Loucy (cell line): ENCODE data around the gene SKIC2.

ENCODE experiments used
- H2AFZ ChIP-seq: fragments of 200-600 bp; sonication (generic); 2 replicates; pipeline ENCODE4 v1.6.0; 2016; ENCODE audit warnings: antibody characterized with exemption, mild to moderate bottlenecking, low read length, moderate library complexity
- H3F3A ChIP-seq: fragments of 200-600 bp; 2 replicates; pipeline ENCODE4 v1.6.0; 2016; ENCODE audit warnings: antibody characterized with exemption, low read depth, mild to moderate bottlenecking
- H3K27me3 ChIP-seq: fragments of 200-600 bp; sonication (generic); 2 replicates; pipeline ENCODE4 v1.6.1; 2014; ENCODE audit warnings: low read length, mild to moderate bottlenecking; ENCODE audit not compliant: insufficient read depth, poor library complexity, severe bottlenecking
- H3K36me3 ChIP-seq: fragments of 200-600 bp; sonication (generic); 2 replicates; pipeline ENCODE4 v1.6.1; 2016; ENCODE audit warnings: low read length; ENCODE audit not compliant: insufficient read depth
- H3K4me1 ChIP-seq: fragments of 200-600 bp; sonication (generic); 2 replicates; pipeline ENCODE4 v1.5.1; 2014; ENCODE audit warnings: low read length, mild to moderate bottlenecking; ENCODE audit not compliant: insufficient read depth, poor library complexity, severe bottlenecking
- H3K4me2 ChIP-seq: fragments of 200-600 bp; sonication (generic); 2 replicates; pipeline ENCODE4 v1.6.0; 2014; ENCODE audit warnings: antibody characterized with exemption, low read length, low read depth, mild to moderate bottlenecking; ENCODE audit not compliant: poor library complexity, severe bottlenecking
- H3K4me3 ChIP-seq: fragments of 200-600 bp; sonication (generic); 2 replicates; pipeline ENCODE4 v1.5.1; 2014; ENCODE audit warnings: low read length, mild to moderate bottlenecking, mixed read lengths; ENCODE audit not compliant: poor library complexity, severe bottlenecking
- H3K79me2 ChIP-seq: fragments of 200-600 bp; sonication (generic); 2 replicates; pipeline ENCODE4 v1.6.1; 2014; ENCODE audit warnings: low read length; ENCODE audit not compliant: insufficient read depth
- H3K9ac ChIP-seq: fragments of 200-600 bp; sonication (generic); 2 replicates; pipeline ENCODE4 v1.6.0; 2014; ENCODE audit warnings: mild to moderate bottlenecking, low read depth, low read length, moderate library complexity; ENCODE audit not compliant: poor library complexity, severe bottlenecking
- H3K9me2 ChIP-seq: fragments of 200-600 bp; sonication (generic); replicated peaks from 2 replicates; pipeline ENCODE4 v1.6.1; 2016; ENCODE audit warnings: low read depth, low read length, mixed read lengths
- H3K9me3 ChIP-seq: fragments of 200-600 bp; sonication (generic); 2 replicates; pipeline ENCODE4 v1.6.1; 2014; ENCODE audit warnings: mild to moderate bottlenecking, antibody characterized with exemption, low read length, low read depth; ENCODE audit not compliant: insufficient read depth
- H4K20me1 ChIP-seq: fragments of 200-600 bp; sonication (generic); 2 replicates; pipeline ENCODE4 v1.6.0; 2014; ENCODE audit warnings: antibody characterized with exemption, low read length, mild to moderate bottlenecking; ENCODE audit not compliant: insufficient read depth, poor library complexity, severe bottlenecking
- CTCF ChIP-seq: fragments of 200-600 bp; sonication (generic); conservative IDR thresholded peaks from 2 replicates; pipeline ENCODE4 v1.5.1; 2014; ENCODE audit warnings: mild to moderate bottlenecking, antibody characterized with exemption, low read length
- EZH2phosphoT487 ChIP-seq: fragments of 200-600 bp; IDR thresholded peaks from 2 replicates; pipeline ENCODE4 v1.6.1; 2018; ENCODE audit warnings: antibody characterized with exemption, mild to moderate bottlenecking, moderate library complexity, borderline replicate concordance

SKIC2 gene

GRCh38 chr6:31949926-31950548 is 8.9 kb upstream of the SKIC2 start:
- peaks cover 28% of the 10 kb centered on the region; the same call in 1 of the 2 replicates for H3K36me3 ChIP-seq
- H3K4me1 ChIP-seq = no peaks in the 10 kb centered on the region
- H3K4me2 ChIP-seq = no peak overlapping the region
- H3K27me3 ChIP-seq = no peaks in the 10 kb centered on the region
- no peak overlapping the region for H2AFZ ChIP-seq
- H3K9ac ChIP-seq = no peak overlapping the region
- no peaks in the 10 kb centered on the region for H3K79me2 ChIP-seq
- H3K9me3 ChIP-seq = no peaks in the 10 kb centered on the region
- H3F3A ChIP-seq = no peaks in the 10 kb centered on the region
- no peaks in the 10 kb centered on the region for H4K20me1 ChIP-seq
- H3K4me3 ChIP-seq = no peak overlapping the region
- no peak for TF ChIP-seq CTCF
- no peak for TF ChIP-seq EZH2phosphoT487
- no peaks in the 10 kb centered on the region for H3K9me2 ChIP-seq

- H3K9me3 ChIP-seq = no peaks in the 10 kb centered on the region
- no peak overlapping the region for H3K4me3 ChIP-seq
- no peaks in the 10 kb centered on the region for H3K9me2 ChIP-seq
- peaks cover 33% of the 10 kb centered on the region; the same call in 1 of the 2 replicates for H3K36me3 ChIP-seq
- H3K9ac ChIP-seq = no peak overlapping the region
- H3K79me2 ChIP-seq = peaks cover 10% of the 10 kb centered on the region; the same call in 1 of the 2 replicates
- no peaks in the 10 kb centered on the region for H4K20me1 ChIP-seq
- no peak overlapping the region for H3K4me2 ChIP-seq
- TF ChIP-seq CTCF (peak; percentile 93), EZH2phosphoT487 (no peak)
- no peaks in the 10 kb centered on the region for H3F3A ChIP-seq
- H3K27me3 ChIP-seq = no peaks in the 10 kb centered on the region
- H3K4me1 ChIP-seq = peaks cover under 1% of the 10 kb centered on the region
- H2AFZ ChIP-seq = no peak overlapping the region
Measured at GRCh38 chr6:31952140-31952805, 6.7 kb upstream of the SKIC2 start.

GRCh38 chr6:31952890-31953289 is 6.1 kb upstream of the SKIC2 start:
- Histone ChIP-seq H3K9me3 (no peaks in the 10 kb centered on the region), H3F3A (no peaks in the 10 kb centered on the region), H3K79me2 (peaks cover 16% of the 10 kb centered on the region), H4K20me1 (no peaks in the 10 kb centered on the region), H3K4me2 (no peak overlapping the region), H3K9me2 (no peaks in the 10 kb centered on the region), H3K4me3 (no peak overlapping the region), H3K27me3 (no peaks in the 10 kb centered on the region), H3K9ac (no peak overlapping the region), H2AFZ (no peak overlapping the region), H3K4me1 (peaks cover 7% of the 10 kb centered on the region), H3K36me3 (peaks cover 33% of the 10 kb centered on the region; the same call in 1 of the 2 replicates)
- TF ChIP-seq EZH2phosphoT487 = no peak
- TF ChIP-seq CTCF = no peak
